MM.1S (cell line): ENCODE data around the gene COLEC12.

Source experiments
- DNase-seq: peaks from one replicate; pipeline ENCODE4 v3.0.0-alpha.2; 2015
- H2AFZ ChIP-seq: fragments of 300-600 bp; sonication (generic); 2 replicates; pipeline ENCODE4 v1.6.0; 2016; ENCODE audit warnings: antibody characterized with exemption, low read length
- H3F3A ChIP-seq: fragments of 300-600 bp; sonication (generic); 2 replicates; pipeline ENCODE4 v1.6.1; 2016; ENCODE audit warnings: mild to moderate bottlenecking, antibody characterized with exemption, low read length, moderate library complexity, mixed read lengths; ENCODE audit not compliant: insufficient read depth
- H3K27ac ChIP-seq: fragments of 300-600 bp; sonication (generic); 2 replicates; pipeline ENCODE4 v1.5.1; 2016; ENCODE audit warnings: mild to moderate bottlenecking, low read length
- H3K27me3 ChIP-seq: fragments of 300-600 bp; sonication (generic); replicated peaks from 2 replicates; pipeline ENCODE4 v1.6.0; 2016; ENCODE audit warnings: low read length; ENCODE audit not compliant: insufficient read depth
- H3K36me3 ChIP-seq: fragments of 300-600 bp; sonication (generic); replicated peaks from 2 replicates; pipeline ENCODE4 v1.6.1; 2016; ENCODE audit warnings: mild to moderate bottlenecking, low read length, mixed read lengths; ENCODE audit not compliant: insufficient read depth
- H3K4me1 ChIP-seq: fragments of 300-600 bp; sonication (generic); 2 replicates; pipeline ENCODE4 v1.6.1; 2016; ENCODE audit warnings: low read length, mixed read lengths
- H3K4me2 ChIP-seq: fragments of 300-600 bp; sonication (generic); 2 replicates; pipeline ENCODE4 v1.6.0; 2016; ENCODE audit warnings: low read depth, low read length
- H3K4me3 ChIP-seq: fragments of 300-600 bp; sonication (generic); 2 replicates; pipeline ENCODE4 v1.5.1; 2016; ENCODE audit warnings: low read length, mixed read lengths
- H3K79me2 ChIP-seq: fragments of 300-600 bp; sonication (generic); 2 replicates; pipeline ENCODE4 v1.6.1; 2016; ENCODE audit warnings: mixed run types, low read length, mixed read lengths
- H3K9ac ChIP-seq: fragments of 300-600 bp; sonication (generic); 2 replicates; pipeline ENCODE4 v1.6.1; 2016; ENCODE audit warnings: low read length, mixed read lengths
- H3K9me2 ChIP-seq: fragments of 300-600 bp; sonication (generic); replicated peaks from 2 replicates; pipeline ENCODE4 v1.6.1; 2016; ENCODE audit warnings: mild to moderate bottlenecking, low read length, mixed read lengths; ENCODE audit not compliant: insufficient read depth
- H3K9me3 ChIP-seq: fragments of 300-600 bp; sonication (generic); replicated peaks from 2 replicates; pipeline ENCODE4 v1.6.1; 2016; ENCODE audit warnings: mild to moderate bottlenecking, low read length, mixed read lengths; ENCODE audit not compliant: insufficient read depth
- H4K20me1 ChIP-seq: fragments of 300-600 bp; sonication (generic); 2 replicates; pipeline ENCODE4 v1.6.1; 2016; ENCODE audit warnings: mild to moderate bottlenecking, low read length, moderate library complexity, mixed read lengths; ENCODE audit not compliant: insufficient read depth
- EZH2 ChIP-seq: fragments of 300-600 bp; sonication (generic); optimal IDR thresholded peaks from 2 replicates; pipeline ENCODE3; 2017; ENCODE audit warnings: low read depth, mild to moderate bottlenecking, antibody characterized with exemption, low read length, mixed read lengths
- EZH2phosphoT487 ChIP-seq: fragments of 300-600 bp; sonication (generic); IDR thresholded peaks from 2 replicates; pipeline ENCODE4 v1.6.1; 2018; ENCODE audit warnings: antibody characterized with exemption, low read length
- TF ChIP-seq, protein P1 (sequence below): fragments of 300-600 bp; sonication (generic); IDR thresholded peaks from 2 replicates; pipeline ENCODE4 v1.5.1; 2016; ENCODE audit warnings: antibody characterized with exemption, low read length, mixed read lengths

The COLEC12 gene

DNA sequence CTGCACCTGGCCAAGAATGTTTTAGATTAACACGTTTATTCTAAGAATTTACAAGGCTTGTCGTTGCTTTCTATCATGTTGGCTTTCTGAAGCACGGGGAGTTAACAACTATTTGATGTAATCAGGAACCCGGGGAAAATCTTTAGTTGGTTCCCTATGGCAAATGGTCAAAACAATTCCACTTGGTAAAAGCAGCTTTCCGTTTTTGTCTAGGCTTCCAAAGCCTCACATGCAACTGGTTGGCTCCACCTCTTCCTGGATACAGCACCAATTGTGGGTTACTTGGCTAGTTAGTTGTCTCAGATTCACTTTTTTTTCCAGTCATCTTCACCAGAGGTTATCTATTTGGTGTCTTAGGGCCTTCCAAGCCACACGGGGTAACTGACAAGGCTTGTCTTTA is 2.8 kb downstream of the COLEC12 start:
- Histone ChIP-seq H3K27me3 (peaks cover 8% of the 10 kb centered on the region; the same call in 1 of the 2 replicates), H3K36me3 (no peaks in the 10 kb centered on the region), H3K27ac (no peak overlapping the region), H3K9ac (no peak overlapping the region), H3K4me2 (no peak overlapping the region), H4K20me1 (no peaks in the 10 kb centered on the region), H3F3A (no peaks in the 10 kb centered on the region), H3K9me2 (no peaks in the 10 kb centered on the region), H3K4me1 (no peaks in the 10 kb centered on the region), H3K4me3 (no peak overlapping the region), H3K79me2 (no peaks in the 10 kb centered on the region), H3K9me3 (no peaks in the 10 kb centered on the region), H2AFZ (no peak overlapping the region)
- no peak for DNase-seq
- TF ChIP-seq EZH2, result no peak
- no peak for TF ChIP-seq EZH2phosphoT487
- TF ChIP-seq, protein P1, sequence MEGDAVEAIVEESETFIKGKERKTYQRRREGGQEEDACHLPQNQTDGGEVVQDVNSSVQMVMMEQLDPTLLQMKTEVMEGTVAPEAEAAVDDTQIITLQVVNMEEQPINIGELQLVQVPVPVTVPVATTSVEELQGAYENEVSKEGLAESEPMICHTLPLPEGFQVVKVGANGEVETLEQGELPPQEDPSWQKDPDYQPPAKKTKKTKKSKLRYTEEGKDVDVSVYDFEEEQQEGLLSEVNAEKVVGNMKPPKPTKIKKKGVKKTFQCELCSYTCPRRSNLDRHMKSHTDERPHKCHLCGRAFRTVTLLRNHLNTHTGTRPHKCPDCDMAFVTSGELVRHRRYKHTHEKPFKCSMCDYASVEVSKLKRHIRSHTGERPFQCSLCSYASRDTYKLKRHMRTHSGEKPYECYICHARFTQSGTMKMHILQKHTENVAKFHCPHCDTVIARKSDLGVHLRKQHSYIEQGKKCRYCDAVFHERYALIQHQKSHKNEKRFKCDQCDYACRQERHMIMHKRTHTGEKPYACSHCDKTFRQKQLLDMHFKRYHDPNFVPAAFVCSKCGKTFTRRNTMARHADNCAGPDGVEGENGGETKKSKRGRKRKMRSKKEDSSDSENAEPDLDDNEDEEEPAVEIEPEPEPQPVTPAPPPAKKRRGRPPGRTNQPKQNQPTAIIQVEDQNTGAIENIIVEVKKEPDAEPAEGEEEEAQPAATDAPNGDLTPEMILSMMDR, result no peak

DNA sequence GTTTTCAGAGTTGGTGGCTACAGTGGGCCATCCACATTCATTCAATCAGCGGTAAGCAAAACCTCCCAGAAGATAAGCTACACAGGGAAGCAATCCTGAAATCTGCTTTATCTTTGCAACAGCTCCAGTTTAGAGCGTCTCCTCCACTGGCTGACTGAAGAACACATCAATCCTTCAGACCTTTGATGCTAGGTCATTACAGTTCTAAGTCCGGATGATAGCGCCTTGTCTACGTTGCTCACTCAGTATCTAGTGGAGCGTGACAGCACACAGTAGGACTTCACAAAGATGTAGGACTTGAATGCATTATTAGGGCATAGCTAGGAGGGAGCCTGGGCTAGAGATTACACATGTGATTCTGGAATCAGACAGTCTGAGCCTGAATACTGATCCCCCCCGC is 5.0 kb downstream of the COLEC12 start:
- no peaks in the 10 kb centered on the region for H3F3A ChIP-seq

DNA sequence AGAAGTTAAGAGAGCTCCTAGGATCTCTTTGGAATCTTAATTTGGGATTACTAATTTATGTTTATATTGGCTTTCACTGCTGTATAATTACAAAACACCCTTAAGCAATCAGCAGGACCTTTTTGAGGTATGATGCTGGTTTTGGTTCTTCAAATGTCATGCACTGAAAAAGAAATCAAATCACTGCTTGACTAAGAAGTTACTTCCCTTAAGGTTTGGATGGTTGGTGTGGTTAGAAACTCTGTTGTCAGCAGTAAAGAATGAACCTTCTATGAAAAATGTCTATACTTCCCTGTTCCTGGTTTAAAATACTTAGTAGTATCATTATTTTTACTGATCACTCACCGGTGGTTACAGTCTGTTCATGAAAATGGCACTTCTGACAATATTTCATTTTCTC is 5.5 kb downstream of the COLEC12 start:
- Histone ChIP-seq H3K9ac (no peak overlapping the region), H3K27me3 (peaks cover 8% of the 10 kb centered on the region; the same call in 1 of the 2 replicates), H3F3A (no peaks in the 10 kb centered on the region), H3K36me3 (no peaks in the 10 kb centered on the region), H3K9me2 (no peaks in the 10 kb centered on the region), H3K79me2 (no peaks in the 10 kb centered on the region), H3K27ac (no peak overlapping the region), H3K9me3 (no peaks in the 10 kb centered on the region), H3K4me1 (no peaks in the 10 kb centered on the region), H3K4me2 (no peak overlapping the region), H3K4me3 (no peak overlapping the region), H4K20me1 (no peaks in the 10 kb centered on the region), H2AFZ (no peak overlapping the region)
- no peak for DNase-seq
- TF ChIP-seq, protein P1, result no peak
- TF ChIP-seq EZH2phosphoT487, result no peak
- TF ChIP-seq EZH2, result no peak

More for the DNA sequence above, 5.0 kb downstream of the COLEC12 start:
- H3K79me2 ChIP-seq, result no peaks in the 10 kb centered on the region
- H3K9me2 ChIP-seq, result no peaks in the 10 kb centered on the region
- no peak overlapping the region for H2AFZ ChIP-seq
- H3K27me3 ChIP-seq, result peaks cover 8% of the 10 kb centered on the region; the same call in 1 of the 2 replicates
- no peak for DNase-seq
- no peaks in the 10 kb centered on the region for H4K20me1 ChIP-seq
- no peak overlapping the region for H3K4me2 ChIP-seq
- H3K36me3 ChIP-seq, result no peaks in the 10 kb centered on the region
- no peak overlapping the region for H3K4me3 ChIP-seq
- no peaks in the 10 kb centered on the region for H3K4me1 ChIP-seq
- TF ChIP-seq EZH2phosphoT487 (no peak), EZH2 (no peak)
- TF ChIP-seq, protein P1, result no peak
- H3K9ac ChIP-seq, result no peak overlapping the region
- no peak overlapping the region for H3K27ac ChIP-seq
- no peaks in the 10 kb centered on the region for H3K9me3 ChIP-seq
